Posterior cingulate gyrus (tissue), 11 donors: ENCODE measurements around the gene BCL2L13.

Source experiments
- DNase-seq, 10 donors: peaks; one replicate each; pipeline versions ENCODE4 v3.0.0 to v3.0.0-alpha.2; 2020 to 2021; ENCODE audit warnings: mixed read lengths in 3 of 10
- intact Hi-C: fragments of 100-400 bp; cut with DNase I; formaldehyde crosslinking; loops from one replicate; pipeline ENCODE4 v1.15.1; 2023

BCL2L13 gene

GRCh38 chr22:17724241-17724640 lies 85.7 kb downstream of the BCL2L13 start:
- peak in 1 of 10 donors; percentile 29 for DNase-seq
- intact Hi-C loops, result no loop called here

- intact Hi-C loops, result no loop called here
- peak in 1 of 10 donors; percentile 24 for DNase-seq
Observed at GRCh38 chr22:17724678-17725499, 86.3 kb downstream of the BCL2L13 start.

- no peak for DNase-seq
- intact Hi-C loops, result no loop called here
Observed at GRCh38 chr22:17725500-17725796, 86.9 kb downstream of the BCL2L13 start.

GRCh38 chr22:17726006-17726927 lies 87.7 kb downstream of the BCL2L13 start:
- peak in 1 of 10 donors; percentile 40 for DNase-seq
- intact Hi-C loops, result no loop called here

- intact Hi-C loops, result no loop called here
- peak in 1 of 10 donors; percentile 24 for DNase-seq
Observed at GRCh38 chr22:17726928-17727897, 88.7 kb downstream of the BCL2L13 start.

- DNase-seq, result peak in 1 of 10 donors; percentile 33
- intact Hi-C loops, result no loop called here
Observed at GRCh38 chr22:17728786-17729185, 90.2 kb downstream of the BCL2L13 start.

GRCh38 chr22:17729561-17729960 lies 91.0 kb downstream of the BCL2L13 start:
- peak in 1 of 10 donors; percentile 5 for DNase-seq
- intact Hi-C loops, result no loop called here

GRCh38 chr22:17732251-17732854 lies 93.8 kb downstream of the BCL2L13 start:
- intact Hi-C loops, result no loop called here
- peak in 1 of 10 donors; percentile 15 for DNase-seq

GRCh38 chr22:17733466-17733865 lies 94.9 kb downstream of the BCL2L13 start:
- no peak for DNase-seq
- intact Hi-C loops, result no loop called here

GRCh38 chr22:17734187-17734586 lies 95.6 kb downstream of the BCL2L13 start:
- intact Hi-C loops, result no loop called here
- peak in 1 of 10 donors; percentile 1 for DNase-seq

- peak in 4 of 10 donors; percentile 21 to 76 (median 39) for DNase-seq
- intact Hi-C loops, result no loop called here
Observed at GRCh38 chr22:17738386-17739128, 100.0 kb downstream of the BCL2L13 start.

GRCh38 chr22:17739196-17739975 lies 100.8 kb downstream of the BCL2L13 start:
- intact Hi-C loops, result no loop called here
- DNase-seq, result peak in 2 of 10 donors; percentile 82 to 85

GRCh38 chr22:17741866-17742526 lies 103.4 kb downstream of the BCL2L13 start:
- intact Hi-C loops, result loop anchor here (10.0 kb wide), 1 partner anchor 333 kb away; the partner anchor contains the start of gene PEX26
- DNase-seq, result peak in 2 of 10 donors; percentile 67 to 77

- intact Hi-C loops, result loop anchor here (10.0 kb wide), 1 partner anchor 332 kb away; the partner anchor contains the start of gene PEX26
- peak; percentile 59 to 97 (median 82) for DNase-seq
Observed at GRCh38 chr22:17742527-17742902, 104.0 kb downstream of the BCL2L13 start.

GRCh38 chr22:17743661-17744411 lies 105.3 kb downstream of the BCL2L13 start:
- peak in 2 of 10 donors; percentile 83 to 86 for DNase-seq
- intact Hi-C loops, result loop anchor here (10.0 kb wide), 1 partner anchor 331 kb away; the partner anchor contains the start of gene PEX26

- intact Hi-C loops, result loop anchor here (10.0 kb wide), 1 partner anchor 330 kb away; the partner anchor contains the start of gene PEX26
Observed at GRCh38 chr22:17744430-17744829, 105.9 kb downstream of the BCL2L13 start.

More at GRCh38 chr22:17744430-17744829, 105.9 kb downstream of the BCL2L13 start:
- DNase-seq, result peak in 2 of 10 donors; percentile 58 to 77
